ENCODE data around the gene RAB24. TPM values are rescaled to one million over a fixed set of nuclear protein-coding genes. Genes with fewer than 3 reads are reported as not detected.
A peak's percentile ranks its signal among the peaks of the same experiment; 100 is the strongest.

The RAB24 gene
- total and polyA plus RNA-seq, 7 experiments from 2014 or later: 14.9 to 47.5 (median 23.7) TPM

- intact Hi-C loops (cut with micrococcal nuclease): no loop called here
- no peaks in the 10 kb centered on the region for H3K9me3 Mint-ChIP-seq
- peaks cover 0 to 70% (median 33%) of the 10 kb centered on the region in 3 experiments for H3K36me3 ChIP-seq (ENCODE audit: control insufficient read depth in 2 of 3, insufficient read depth in 3 of 3, low read length in 3 of 3)
- no peaks in the 10 kb centered on the region for H3K27me3 ChIP-seq (ENCODE audit: control insufficient read depth in 2 of 2, insufficient read depth in 2 of 2, low read length in 2 of 2)
- H3K27me3 Mint-ChIP-seq: no peaks in the 10 kb centered on the region
- H3K27ac ChIP-seq (ENCODE audit: low read depth, low read length): no peak overlapping the region
- ATAC-seq (peak; percentile 30), DNase-seq (no peak)
- H3K4me1 Mint-ChIP-seq: peaks cover 0 to 30% (median 8%) of the 10 kb centered on the region in 7 donors
- POLR2A ChIA-PET: interaction anchor here (0.7 to 1.8 kb wide), 2 partner anchors 13 to 36 kb away, joined by 3 to 4 read pairs; no protein-coding TSS in a partner anchor
- peaks cover 14 to 43% (median 16%) of the 10 kb centered on the region in 5 donors for H3K36me3 Mint-ChIP-seq
- H3K27ac Mint-ChIP-seq: peak overlapping the region in 5 of 9 donors; percentile 26 to 52 (median 39)
- no peaks in the 10 kb centered on the region for H3K9me3 ChIP-seq (ENCODE audit: control insufficient read depth in 2 of 3, low read length in 3 of 3)
- H3K4me3 ChIP-seq (ENCODE audit: low read length): no peak overlapping the region
- no peak overlapping the region for H3K4me3 Mint-ChIP-seq
- no peaks in the 10 kb centered on the region for H3K4me1 ChIP-seq (ENCODE audit: control insufficient read depth in 2 of 2, insufficient read depth in 2 of 2, low read length in 2 of 2)
- CTCF ChIA-PET: no interaction called here
These were observed 27.7 kb upstream of the RAB24 start for GRCh38 chr5:177330991-177331842.

GRCh38 chr5:177329883-177330282 lies 26.4 kb upstream of the RAB24 start:
- intact Hi-C loops (cut with micrococcal nuclease): no loop called here
- Mint-ChIP-seq H3K4me3 (no peak overlapping the region), H3K27me3 (no peaks in the 10 kb centered on the region), H3K9me3 (no peaks in the 10 kb centered on the region), H3K36me3 (peaks cover 9 to 35% (median 16%) of the 10 kb centered on the region in 5 donors), H3K4me1 (peaks cover 0 to 32% (median 8%) of the 10 kb centered on the region in 7 donors), H3K27ac (peak overlapping the region in 2 of 9 donors; percentile 48 to 74)
- DNase-seq (no peak), ATAC-seq (no peak)
- H3K4me3 ChIP-seq (ENCODE audit: low read length): no peak overlapping the region
- H3K4me1 ChIP-seq (ENCODE audit: control insufficient read depth in 2 of 2, insufficient read depth in 2 of 2, low read length in 2 of 2): no peaks in the 10 kb centered on the region
- H3K36me3 ChIP-seq (ENCODE audit: control insufficient read depth in 2 of 3, insufficient read depth in 3 of 3, low read length in 3 of 3): peaks cover 0 to 57% (median 21%) of the 10 kb centered on the region in 3 experiments
- ChIA-PET CTCF (no interaction called here), POLR2A (no interaction called here)
- H3K9me3 ChIP-seq (ENCODE audit: control insufficient read depth in 2 of 3, low read length in 3 of 3): no peaks in the 10 kb centered on the region
- no peak overlapping the region for H3K27ac ChIP-seq (ENCODE audit: low read depth, low read length)
- H3K27me3 ChIP-seq (ENCODE audit: control insufficient read depth in 2 of 2, insufficient read depth in 2 of 2, low read length in 2 of 2): no peaks in the 10 kb centered on the region

DNA sequence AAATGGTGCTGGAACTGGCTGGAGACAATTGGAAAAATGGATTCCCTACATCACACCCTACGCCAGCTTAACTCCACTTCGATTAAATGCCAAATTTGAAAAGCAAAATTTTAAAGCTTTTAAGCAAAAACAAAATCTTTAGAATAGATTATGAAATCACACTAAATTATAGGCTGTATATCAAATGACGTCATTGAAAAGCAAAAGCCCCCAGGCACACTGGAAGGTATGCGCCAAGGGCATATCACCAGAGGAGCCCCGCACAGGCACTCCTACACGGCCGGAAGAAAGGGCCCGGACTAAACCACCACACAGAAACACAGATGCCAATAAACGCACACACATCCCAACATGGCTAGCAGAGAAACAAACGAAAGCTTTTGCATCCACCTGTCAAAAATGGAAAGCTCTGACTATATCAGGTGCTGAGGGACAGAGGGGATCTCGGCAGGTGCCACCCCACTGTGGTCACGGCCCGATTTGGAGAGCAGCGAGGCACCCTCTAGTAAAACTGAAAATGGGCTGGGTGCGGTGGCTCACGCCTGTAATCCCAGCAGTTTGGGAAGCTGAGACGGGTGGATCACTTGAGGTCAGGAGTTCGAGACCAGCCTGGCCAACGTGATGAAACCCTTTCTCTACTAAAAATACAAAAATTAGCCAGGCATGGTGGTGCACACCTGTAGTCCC lies 25.2 kb upstream of the RAB24 start:
- no peak for ATAC-seq
- no peak overlapping the region for H3K27ac ChIP-seq (ENCODE audit: low read depth, low read length)
- no peaks in the 10 kb centered on the region for H3K27me3 ChIP-seq (ENCODE audit: control insufficient read depth in 2 of 2, insufficient read depth in 2 of 2, low read length in 2 of 2)
- ChIA-PET POLR2A (no interaction called here), CTCF (interaction anchor here (0.8 kb wide), 1 partner anchor 870 kb away, joined by 3 read pairs; no protein-coding TSS in a partner anchor)
- no peak overlapping the region for H3K4me3 ChIP-seq (ENCODE audit: low read length)
- H3K4me1 Mint-ChIP-seq: peaks cover 0 to 35% (median 8%) of the 10 kb centered on the region in 7 donors
- H3K9me3 ChIP-seq (ENCODE audit: control insufficient read depth in 2 of 3, low read length in 3 of 3): no peaks in the 10 kb centered on the region
- no peak overlapping the region for H3K27ac Mint-ChIP-seq
- H3K36me3 ChIP-seq (ENCODE audit: control insufficient read depth in 2 of 3, insufficient read depth in 3 of 3, low read length in 3 of 3): peaks cover 0 to 48% (median 12%) of the 10 kb centered on the region in 3 experiments
- H3K9me3 Mint-ChIP-seq: no peaks in the 10 kb centered on the region
- no peaks in the 10 kb centered on the region for H3K27me3 Mint-ChIP-seq
- DNase-seq: no peak
- H3K4me3 Mint-ChIP-seq: no peak overlapping the region
- H3K4me1 ChIP-seq (ENCODE audit: control insufficient read depth in 2 of 2, insufficient read depth in 2 of 2, low read length in 2 of 2): no peaks in the 10 kb centered on the region
- intact Hi-C loops (cut with micrococcal nuclease): no loop called here
- peaks cover 7 to 27% (median 13%) of the 10 kb centered on the region in 5 donors for H3K36me3 Mint-ChIP-seq

- Mint-ChIP-seq H3K9me3 (no peaks in the 10 kb centered on the region), H3K4me3 (peak overlapping the region in 8 of 10 donors; percentile 3 to 64 (median 32)), H3K27me3 (no peaks in the 10 kb centered on the region), H3K36me3 (peaks cover 4 to 22% (median 9%) of the 10 kb centered on the region in 5 donors), H3K4me1 (peaks cover 0 to 38% (median 8%) of the 10 kb centered on the region in 7 donors), H3K27ac (peak overlapping the region in 8 of 9 donors; percentile 5 to 83 (median 50))
- ChIA-PET POLR2A (interaction anchor here (0.6 to 1.3 kb wide), 3 partner anchors 23 to 192 kb away, joined by 3 read pairs; no protein-coding TSS in a partner anchor), CTCF (interaction anchor here (0.8 to 1.4 kb wide), 3 partner anchors 15 to 869 kb away, joined by 3 to 4 read pairs (median 3); no protein-coding TSS in a partner anchor)
- intact Hi-C loops (cut with micrococcal nuclease): no loop called here
- no peak overlapping the region for H3K4me3 ChIP-seq (ENCODE audit: low read length)
- no peaks in the 10 kb centered on the region for H3K9me3 ChIP-seq (ENCODE audit: control insufficient read depth in 2 of 3, low read length in 3 of 3)
- H3K4me1 ChIP-seq (ENCODE audit: control insufficient read depth in 2 of 2, insufficient read depth in 2 of 2, low read length in 2 of 2): no peaks in the 10 kb centered on the region
- H3K27me3 ChIP-seq (ENCODE audit: control insufficient read depth in 2 of 2, insufficient read depth in 2 of 2, low read length in 2 of 2): no peaks in the 10 kb centered on the region
- H3K27ac ChIP-seq (ENCODE audit: low read depth, low read length): no peak overlapping the region
- peaks cover 0 to 40% (median 5%) of the 10 kb centered on the region in 3 experiments for H3K36me3 ChIP-seq (ENCODE audit: control insufficient read depth in 2 of 3, insufficient read depth in 3 of 3, low read length in 3 of 3)
- ATAC-seq: peak; percentile 75
- DNase-seq: no peak
These were observed 24.3 kb upstream of the RAB24 start for GRCh38 chr5:177327539-177328522.

DNA sequence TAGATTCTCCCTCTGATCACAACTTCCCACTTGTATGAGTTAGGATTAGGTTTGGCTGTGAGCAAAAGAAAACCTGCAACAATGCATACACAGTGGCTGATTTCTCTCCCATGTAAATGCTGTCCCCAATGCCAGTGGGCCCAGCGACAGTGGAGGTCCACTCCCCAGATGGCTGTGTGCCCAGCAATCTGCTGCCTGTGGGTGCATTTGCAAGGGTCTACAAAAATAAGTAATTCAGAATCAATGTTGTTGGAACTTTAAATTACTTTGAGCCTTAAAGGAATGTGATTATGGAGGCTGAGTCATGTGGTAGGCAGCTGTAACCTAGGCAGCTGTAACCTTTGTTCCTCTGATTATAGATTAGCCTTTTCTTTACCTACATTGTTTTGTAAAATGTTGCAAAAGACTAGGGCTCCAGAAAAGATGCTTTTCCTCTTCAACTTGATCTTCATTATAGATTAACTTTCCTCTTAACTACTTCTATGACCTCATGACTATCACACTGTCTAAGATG lies 22.4 kb upstream of the RAB24 start:
- no peaks in the 10 kb centered on the region for H3K27me3 ChIP-seq (ENCODE audit: control insufficient read depth in 2 of 2, insufficient read depth in 2 of 2, low read length in 2 of 2)

More for the DNA sequence above, 22.4 kb upstream of the RAB24 start:
- ChIA-PET POLR2A (no interaction called here), CTCF (no interaction called here)
- ATAC-seq (no peak), DNase-seq (no peak)
- Mint-ChIP-seq H3K27me3 (no peaks in the 10 kb centered on the region), H3K4me3 (no peak overlapping the region), H3K4me1 (peaks cover 0 to 41% (median 11%) of the 10 kb centered on the region in 7 donors), H3K9me3 (no peaks in the 10 kb centered on the region), H3K36me3 (peaks cover 8 to 23% (median 12%) of the 10 kb centered on the region in 5 donors), H3K27ac (no peak overlapping the region)
- H3K9me3 ChIP-seq (ENCODE audit: control insufficient read depth in 2 of 3, low read length in 3 of 3): no peaks in the 10 kb centered on the region
- no peak overlapping the region for H3K4me3 ChIP-seq (ENCODE audit: low read length)
- peaks cover 0 to 21% (median 5%) of the 10 kb centered on the region in 3 experiments for H3K36me3 ChIP-seq (ENCODE audit: control insufficient read depth in 2 of 3, insufficient read depth in 3 of 3, low read length in 3 of 3)
- intact Hi-C loops (cut with micrococcal nuclease): no loop called here
- H3K27ac ChIP-seq (ENCODE audit: low read depth, low read length): no peak overlapping the region
- no peaks in the 10 kb centered on the region for H3K4me1 ChIP-seq (ENCODE audit: control insufficient read depth in 2 of 2, insufficient read depth in 2 of 2, low read length in 2 of 2)
